Naive thymus-derived CD8-positive, alpha-beta T cell (primary cell): ENCODE data around the gene ODF2L. TPM values are rescaled to one million over a fixed set of nuclear protein-coding genes. Genes with fewer than 3 reads are reported as not detected.
"Not testable (repeated sequence)": the region's sequence is repeated elsewhere in the genome, so short reads cannot be mapped to it uniquely, and the experiment has no call there.

Experiments
- ATAC-seq, 2 donors: fragments of 150-1000 bp; cut with Tn5 transposase in 1 of 2; sonication (Bioruptor Pico), chemical (Tn5 transposase) in 1 of 2; 1 replicate in 1 of 2; 2 replicates in 1 of 2; pipeline ENCODE4 v1.10.0; 2021; ENCODE audit warnings: mild to moderate bottlenecking in 2 of 2, moderate library complexity in 2 of 2
- POLR2A ChIA-PET: fragments of 350-600 bp; sonication (Branson Sonifier 250); formaldehyde crosslinking; loops from one replicate; lab custom pipeline; 2021; ENCODE audit warnings: antibody characterized with exemption; lab: Charles Lee
- DNase-seq, 10 donors: peaks; one replicate each; pipeline versions ENCODE4 v3.0.0 to v3.0.0-alpha.2; 2020 to 2022
- H3K27ac Mint-ChIP-seq, 10 donors: one replicate each; pipeline ENCODE4 v1.8.0; 2020 to 2022; ENCODE audit warnings: mild to moderate bottlenecking in 10 of 10, mixed read lengths in 10 of 10, moderate library complexity in 4 of 10, inconsistent platforms in 1 of 10
- H3K27me3 Mint-ChIP-seq, 5 donors: one replicate each; pipeline ENCODE4 v1.8.0; 2021 to 2022; ENCODE audit warnings: mixed read lengths in 5 of 5
- H3K36me3 Mint-ChIP-seq, 3 donors: one replicate each; pipeline ENCODE4 v1.8.0; 2020 to 2022; ENCODE audit warnings: mixed read lengths in 3 of 3, mild to moderate bottlenecking in 2 of 3, inconsistent platforms in 1 of 3
- H3K4me1 Mint-ChIP-seq, 4 donors: one replicate each; pipeline ENCODE4 v1.8.0; 2021 to 2022; ENCODE audit warnings: mixed read lengths in 4 of 4
- H3K4me3 Mint-ChIP-seq, 10 donors: one replicate each; pipeline ENCODE4 v1.8.0; 2020 to 2022; ENCODE audit warnings: mild to moderate bottlenecking in 10 of 10, mixed read lengths in 10 of 10, moderate library complexity in 6 of 10, inconsistent platforms in 1 of 10
- H3K9me3 Mint-ChIP-seq, 9 donors: one replicate each; pipeline ENCODE4 v1.8.0; 2020 to 2022; ENCODE audit warnings: mixed read lengths in 9 of 9, mild to moderate bottlenecking in 3 of 9, inconsistent platforms in 1 of 9, moderate library complexity in 1 of 9
- polyA plus RNA-seq, 3 donors: library from polyadenylated mRNA; unstranded; fragments of 300-500 nt; fragmentation: Illumina TruSeq; gene quantifications; one replicate each; pipeline ENCODE4 v1.2.3, GENCODE V29; 2021
- total RNA-seq, 8 experiments: library from RNA in 2 of 8; stranded (reverse) in 2 of 8; gene quantifications; one replicate each; pipeline ENCODE4 v1.2.3 and lab custom pipeline; 2021 to 2026

Gene ODF2L
- total and polyA plus RNA-seq, 5 experiments from 2014 or later, result 21.4 to 47.8 (median 32.1) TPM

GRCh38 chr1:86381223-86381622 is 14.9 kb downstream of the ODF2L start:
- Mint-ChIP-seq H3K4me1 (peaks cover 0 to 20% (median 3%) of the 10 kb centered on the region in 4 donors), H3K36me3 (peaks cover 0 to 23% (median 21%) of the 10 kb centered on the region in 3 donors), H3K9me3 (peaks cover 0 to 5% (median 0%) of the 10 kb centered on the region in 9 donors), H3K27me3 (no peaks in the 10 kb centered on the region), H3K27ac (no peak overlapping the region), H3K4me3 (no peak overlapping the region)
- POLR2A ChIA-PET, result no interaction called here
- DNase-seq (no peak), ATAC-seq (no peak)

GRCh38 chr1:86380257-86380861 is 15.8 kb downstream of the ODF2L start:
- no peaks in the 10 kb centered on the region for H3K27me3 Mint-ChIP-seq
- ATAC-seq (peak; percentile 42 to 45), DNase-seq (peak in 4 of 10 donors; percentile 19 to 59 (median 50))
- H3K9me3 Mint-ChIP-seq, result peaks cover 0 to 5% (median 0%) of the 10 kb centered on the region in 9 donors
- peaks cover 0 to 20% (median 3%) of the 10 kb centered on the region in 4 donors for H3K4me1 Mint-ChIP-seq
- POLR2A ChIA-PET, result no interaction called here
- H3K36me3 Mint-ChIP-seq, result peaks cover 0 to 24% (median 22%) of the 10 kb centered on the region in 3 donors
- peak overlapping the region in 1 of 10 donors; percentile 13 for H3K4me3 Mint-ChIP-seq
- H3K27ac Mint-ChIP-seq, result peak overlapping the region in 2 of 10 donors; percentile 29 to 65

GRCh38 chr1:86378813-86379212 is 17.3 kb downstream of the ODF2L start:
- peaks cover 0 to 20% (median 3%) of the 10 kb centered on the region in 4 donors for H3K4me1 Mint-ChIP-seq
- H3K4me3 Mint-ChIP-seq, result no peak overlapping the region
- peaks cover under 1 to 34% (median 25%) of the 10 kb centered on the region in 3 donors for H3K36me3 Mint-ChIP-seq
- peaks cover 0 to 5% (median 0%) of the 10 kb centered on the region in 9 donors for H3K9me3 Mint-ChIP-seq
- DNase-seq (no peak), ATAC-seq (no peak)
- no peak overlapping the region for H3K27ac Mint-ChIP-seq
- H3K27me3 Mint-ChIP-seq, result no peaks in the 10 kb centered on the region
- POLR2A ChIA-PET, result no interaction called here

GRCh38 chr1:86377341-86377740 is 18.8 kb downstream of the ODF2L start:
- peaks cover 7 to 45% (median 30%) of the 10 kb centered on the region in 3 donors for H3K36me3 Mint-ChIP-seq
- no peak for ATAC-seq
- peak overlapping the region in 1 of 10 donors; percentile 19 for H3K4me3 Mint-ChIP-seq
- POLR2A ChIA-PET, result no interaction called here
- peaks cover 0 to 5% (median 0%) of the 10 kb centered on the region in 9 donors for H3K9me3 Mint-ChIP-seq
- H3K4me1 Mint-ChIP-seq, result peaks cover 0 to 6% (median 2%) of the 10 kb centered on the region in 4 donors
- no peaks in the 10 kb centered on the region for H3K27me3 Mint-ChIP-seq
- H3K27ac Mint-ChIP-seq, result peak overlapping the region in 2 of 10 donors; percentile 30 to 51
- no peak for DNase-seq

DNA sequence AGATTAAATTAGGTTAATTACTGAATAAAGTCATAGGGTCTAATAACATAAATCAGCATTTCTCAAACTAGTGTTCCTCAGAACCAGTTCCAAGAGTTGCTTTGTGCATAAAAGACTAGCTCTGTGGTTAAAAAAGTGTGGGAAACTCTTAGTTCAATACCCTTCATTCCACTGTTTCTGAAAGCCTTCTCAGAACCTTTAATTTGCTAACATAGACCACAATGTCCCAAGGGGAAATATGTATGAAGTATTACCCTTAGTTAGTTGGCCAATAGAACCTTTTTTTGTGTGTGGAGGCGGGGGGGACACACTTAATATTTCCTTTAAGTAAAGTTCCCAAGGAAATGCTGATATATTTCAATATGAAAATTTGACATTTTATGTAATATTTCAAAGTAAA is 20.4 kb downstream of the ODF2L start:
- Mint-ChIP-seq H3K9me3 (peaks cover 0 to 5% (median 0%) of the 10 kb centered on the region in 9 donors), H3K27ac (no peak overlapping the region), H3K4me3 (no peak overlapping the region), H3K27me3 (no peaks in the 10 kb centered on the region), H3K4me1 (peaks cover 0 to 2% (median under 1%) of the 10 kb centered on the region in 4 donors), H3K36me3 (peaks cover 7 to 55% (median 36%) of the 10 kb centered on the region in 3 donors)
- ATAC-seq (no peak), DNase-seq (no peak)
- POLR2A ChIA-PET, result no interaction called here

- no peak overlapping the region for H3K27ac Mint-ChIP-seq
- ATAC-seq (no peak), DNase-seq (no peak)
- H3K4me1 Mint-ChIP-seq, result no peaks in the 10 kb centered on the region
- H3K4me3 Mint-ChIP-seq, result no peak overlapping the region
- POLR2A ChIA-PET, result no interaction called here
- H3K27me3 Mint-ChIP-seq, result no peaks in the 10 kb centered on the region
- H3K36me3 Mint-ChIP-seq, result peaks cover 7 to 46% (median 18%) of the 10 kb centered on the region in 3 donors
- no peaks in the 10 kb centered on the region for H3K9me3 Mint-ChIP-seq
Observed at GRCh38 chr1:86370601-86371022, 25.5 kb downstream of the ODF2L start.

DNA sequence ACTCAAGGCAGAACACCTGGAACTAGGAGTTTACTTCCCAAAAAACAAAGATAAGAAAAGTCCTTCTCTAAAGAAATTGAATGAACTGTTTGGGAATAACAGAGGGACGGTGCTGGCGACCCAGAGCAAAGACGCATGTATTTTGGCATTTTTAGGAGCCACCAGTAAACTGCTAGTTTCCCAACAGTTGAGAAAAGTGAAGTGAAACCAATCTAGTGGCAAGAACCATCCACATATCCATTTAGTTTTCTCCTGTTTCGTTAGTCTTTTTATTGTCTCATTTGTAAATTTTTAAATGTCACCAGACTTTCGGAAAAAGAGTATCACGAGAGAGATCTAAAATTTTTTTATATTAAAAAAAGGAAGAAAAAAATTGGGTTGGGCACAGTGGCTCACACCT is 30.2 kb downstream of the ODF2L start:
- H3K4me3 Mint-ChIP-seq, result no peak overlapping the region
- H3K27me3 Mint-ChIP-seq, result no peaks in the 10 kb centered on the region
- H3K9me3 Mint-ChIP-seq, result no peaks in the 10 kb centered on the region
- ATAC-seq (no peak), DNase-seq (no peak)
- no peak overlapping the region for H3K27ac Mint-ChIP-seq
- POLR2A ChIA-PET, result no interaction called here
- H3K4me1 Mint-ChIP-seq, result no peaks in the 10 kb centered on the region
- H3K36me3 Mint-ChIP-seq, result peaks cover 4 to 32% (median 8%) of the 10 kb centered on the region in 3 donors

- peak overlapping the region in 1 of 10 donors; percentile 61 for H3K27ac Mint-ChIP-seq
- POLR2A ChIA-PET, result no interaction called here
Observed at GRCh38 chr1:86362807-86363206, 33.3 kb downstream of the ODF2L start.

GRCh38 chr1:86357796-86358195 is 38.3 kb downstream of the ODF2L start:
- Mint-ChIP-seq H3K4me3 (no peak overlapping the region), H3K27me3 (no peaks in the 10 kb centered on the region), H3K36me3 (peaks cover 15 to 72% (median 51%) of the 10 kb centered on the region in 3 donors), H3K27ac (no peak overlapping the region), H3K9me3 (no peaks in the 10 kb centered on the region), H3K4me1 (no peaks in the 10 kb centered on the region)
- POLR2A ChIA-PET, result no interaction called here
- ATAC-seq (no peak), DNase-seq (no peak)

More at GRCh38 chr1:86362807-86363206, 33.3 kb downstream of the ODF2L start:
- H3K4me1 Mint-ChIP-seq, result no peaks in the 10 kb centered on the region
- H3K27me3 Mint-ChIP-seq, result no peaks in the 10 kb centered on the region
- no peak for ATAC-seq
- H3K36me3 Mint-ChIP-seq, result peaks cover 9 to 43% (median 20%) of the 10 kb centered on the region in 3 donors
- H3K4me3 Mint-ChIP-seq, result no peak overlapping the region
- DNase-seq, result no peak
- no peaks in the 10 kb centered on the region for H3K9me3 Mint-ChIP-seq

DNA sequence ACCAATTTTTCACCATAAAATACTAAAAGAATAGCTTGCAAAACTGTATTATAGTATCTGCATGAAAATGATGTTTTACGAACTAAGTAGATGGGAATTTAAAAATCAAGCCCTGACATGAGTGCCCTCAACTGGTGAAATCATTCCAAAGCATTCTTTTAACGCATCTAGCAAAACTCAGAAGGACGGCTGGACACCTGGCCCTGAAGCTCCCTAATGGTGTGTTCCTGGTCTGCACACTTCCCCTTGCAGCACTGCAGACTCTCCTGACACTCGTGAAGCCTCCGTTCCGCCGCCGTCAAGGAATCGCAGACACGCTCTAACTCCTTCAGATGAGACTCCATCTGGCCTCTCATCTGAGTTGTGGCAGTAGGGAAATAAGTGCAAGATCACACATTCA is 39.9 kb downstream of the ODF2L start:
- H3K27me3 Mint-ChIP-seq, result no peaks in the 10 kb centered on the region
- H3K9me3 Mint-ChIP-seq, result peaks cover 0 to 5% (median 0%) of the 10 kb centered on the region in 9 donors
- no peaks in the 10 kb centered on the region for H3K4me1 Mint-ChIP-seq
- no peak for DNase-seq
- H3K4me3 Mint-ChIP-seq, result no peak overlapping the region
- POLR2A ChIA-PET, result no interaction called here
- H3K27ac Mint-ChIP-seq, result no peak overlapping the region
- peaks cover 24 to 77% (median 66%) of the 10 kb centered on the region in 3 donors for H3K36me3 Mint-ChIP-seq
- no peak for ATAC-seq

DNA sequence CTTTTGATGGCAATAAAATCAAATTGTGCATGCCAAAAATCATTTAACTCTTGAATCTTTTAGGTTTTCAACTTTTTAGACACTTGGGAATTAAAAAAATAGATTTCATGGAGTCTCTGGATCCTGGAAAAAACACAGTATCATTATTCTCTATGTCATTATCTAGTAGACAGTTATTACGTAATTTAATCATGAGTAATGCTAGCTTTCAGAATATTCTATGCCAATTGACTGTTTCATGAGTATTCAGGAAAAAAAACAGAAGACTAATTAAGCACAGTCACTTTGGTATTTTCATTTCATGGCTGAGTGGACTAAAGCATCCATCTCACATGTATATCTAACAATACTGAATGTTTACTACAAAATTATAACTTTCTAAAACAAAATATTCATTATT is 44.0 kb downstream of the ODF2L start:
- H3K27me3 Mint-ChIP-seq, result no peaks in the 10 kb centered on the region
- H3K9me3 Mint-ChIP-seq, result peaks cover 0 to 13% (median 2%) of the 10 kb centered on the region in 9 donors
- H3K36me3 Mint-ChIP-seq, result peaks cover 20 to 60% (median 60%) of the 10 kb centered on the region in 3 donors
- ATAC-seq (no peak), DNase-seq (no peak)
- POLR2A ChIA-PET, result no interaction called here
- no peak overlapping the region for H3K4me3 Mint-ChIP-seq
- H3K27ac Mint-ChIP-seq, result no peak overlapping the region
- H3K4me1 Mint-ChIP-seq, result no peaks in the 10 kb centered on the region

DNA sequence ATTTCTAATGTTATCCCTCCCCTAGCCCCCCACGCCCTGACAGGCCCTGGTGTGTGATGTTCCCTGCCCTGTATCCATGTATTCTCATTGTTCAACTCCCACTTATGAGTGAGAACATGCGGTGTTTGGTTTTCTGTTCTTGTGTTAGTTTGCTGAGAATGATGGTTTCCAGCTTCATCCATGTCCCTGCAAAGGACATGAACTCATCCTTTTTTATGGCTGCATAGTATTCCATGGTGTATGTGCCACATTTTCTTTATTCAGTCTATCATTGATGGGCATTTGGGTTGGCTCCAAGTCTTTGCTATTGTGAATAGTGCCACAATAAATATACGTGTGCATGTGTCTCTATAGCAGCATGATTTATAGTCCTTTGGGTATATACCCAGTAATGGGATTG is 45.9 kb downstream of the ODF2L start:
- POLR2A ChIA-PET, result not testable (repeated sequence)

GRCh38 chr1:86346388-86346787 is 49.7 kb downstream of the ODF2L start:
- H3K27ac Mint-ChIP-seq, result no peak overlapping the region

More for the DNA sequence above, 45.9 kb downstream of the ODF2L start:
- DNase-seq, ATAC-seq, H3K27ac Mint-ChIP-seq, H3K4me1 Mint-ChIP-seq, H3K4me3 Mint-ChIP-seq, H3K27me3 Mint-ChIP-seq: not testable (repeated sequence)
- peaks cover 27 to 53% (median 43%) of the 10 kb centered on the region in 3 donors for H3K36me3 Mint-ChIP-seq
- H3K9me3 Mint-ChIP-seq, result peaks cover 0 to 22% (median 4%) of the 10 kb centered on the region in 9 donors

More at GRCh38 chr1:86346388-86346787, 49.7 kb downstream of the ODF2L start:
- peaks cover under 1 to 35% (median 16%) of the 10 kb centered on the region in 9 donors for H3K9me3 Mint-ChIP-seq
- H3K36me3 Mint-ChIP-seq, result peaks cover 9 to 16% (median 13%) of the 10 kb centered on the region in 3 donors
- H3K4me3 Mint-ChIP-seq, result no peak overlapping the region
- DNase-seq, result no peak
- POLR2A ChIA-PET, result no interaction called here
- ATAC-seq, result no peak
- H3K4me1 Mint-ChIP-seq, result peaks cover 0 to 4% (median 0%) of the 10 kb centered on the region in 4 donors
- H3K27me3 Mint-ChIP-seq, result peaks cover 0 to 13% (median 2%) of the 10 kb centered on the region in 5 donors
